Activated CD8-positive, alpha-beta T cell treated with anti-CD3 and anti-CD28 coated beads for 36 hours (primary cell): ENCODE measurements around the gene MAP1LC3B2. TPM values are rescaled to one million over a fixed set of nuclear protein-coding genes. Genes with fewer than 3 reads are reported as not detected.

ENCODE experiments used
- ATAC-seq: fragments of 200-7000 bp; cut with Tn5 transposase; one replicate; pipeline ENCODE4 v1.10.0; 2021; ENCODE audit warnings: mild to moderate bottlenecking, moderate library complexity
- CTCF ChIA-PET: fragments of 350-600 bp; sonication (Branson Sonifier 250); formaldehyde crosslinking; loops from one replicate; lab custom pipeline; 2021; ENCODE audit warnings: antibody characterized with exemption; lab: Charles Lee
- POLR2A ChIA-PET: fragments of 350-600 bp; sonication (Branson Sonifier 250); formaldehyde crosslinking; loops from one replicate; lab custom pipeline; 2021; ENCODE audit warnings: antibody characterized with exemption; lab: Charles Lee
- DNase-seq: peaks from one replicate; pipeline ENCODE4 v3.0.0-alpha.2; 2020
- H3K27ac Mint-ChIP-seq: one replicate; pipeline ENCODE4 v1.8.0; 2021; ENCODE audit warnings: mild to moderate bottlenecking, mixed read lengths
- H3K27me3 Mint-ChIP-seq: one replicate; pipeline ENCODE4 v1.8.0; 2021; ENCODE audit warnings: mixed read lengths
- H3K36me3 Mint-ChIP-seq: one replicate; pipeline ENCODE4 v1.8.0; 2021; ENCODE audit warnings: low read depth, mixed read lengths
- H3K4me1 Mint-ChIP-seq: one replicate; pipeline ENCODE4 v1.8.0; 2021; ENCODE audit warnings: low read depth, mixed read lengths
- H3K4me3 Mint-ChIP-seq: one replicate; pipeline ENCODE4 v1.8.0; 2021; ENCODE audit warnings: mild to moderate bottlenecking, moderate library complexity, mixed read lengths
- H3K9me3 Mint-ChIP-seq: one replicate; pipeline ENCODE4 v1.8.0; 2021; ENCODE audit warnings: mixed read lengths
- CTCF ChIP-seq: fragments of 200-600 bp; IDR thresholded peaks from one replicate; pipeline ENCODE4 v1.8.0; 2022; ENCODE audit warnings: antibody characterized with exemption, mild to moderate bottlenecking
- intact Hi-C: fragments of 100-400 bp; cut with micrococcal nuclease; formaldehyde crosslinking; loops from one replicate; pipeline ENCODE4 v1.10.0; 2022
- total RNA-seq, 2 experiments: library from RNA; stranded (reverse); gene quantifications; one replicate each; pipeline ENCODE4 v1.2.3, GENCODE V29; 2021

The MAP1LC3B2 gene
- total RNA-seq, 2 experiments from 2014 or later, result 1.9 to 3.1 TPM

GRCh38 chr12:116556964-116557698 lies 2.0 kb upstream of the MAP1LC3B2 start:
- ChIA-PET POLR2A (interaction anchor here (0.5 to 1.1 kb wide), 2 partner anchors 33 to 577 kb away, joined by 3 to 5 read pairs; no protein-coding TSS in a partner anchor), CTCF (no interaction called here)
- no peak overlapping the region for H3K27ac Mint-ChIP-seq
- intact Hi-C loops, result no loop called here
- TF ChIP-seq CTCF, result no peak
- H3K9me3 Mint-ChIP-seq, result no peaks in the 10 kb centered on the region
- H3K27me3 Mint-ChIP-seq, result no peaks in the 10 kb centered on the region
- H3K4me1 Mint-ChIP-seq, result peaks cover 33% of the 10 kb centered on the region
- no peak for DNase-seq
- ATAC-seq, result no peak
- H3K4me3 Mint-ChIP-seq, result no peak overlapping the region
- no peaks in the 10 kb centered on the region for H3K36me3 Mint-ChIP-seq

GRCh38 chr12:116558280-116559161 lies 660 bp upstream of the MAP1LC3B2 start:
- H3K36me3 Mint-ChIP-seq, result peaks cover 2% of the 10 kb centered on the region
- intact Hi-C loops, result no loop called here

GRCh38 chr12:116561181-116561821 lies 2.1 kb downstream of the MAP1LC3B2 start:
- H3K4me1 Mint-ChIP-seq, result peaks cover 33% of the 10 kb centered on the region
- ATAC-seq, result no peak
- no peak for TF ChIP-seq CTCF
- H3K36me3 Mint-ChIP-seq, result peaks cover 5% of the 10 kb centered on the region
- H3K9me3 Mint-ChIP-seq, result peaks cover 8% of the 10 kb centered on the region
- H3K4me3 Mint-ChIP-seq, result no peak overlapping the region
- H3K27me3 Mint-ChIP-seq, result no peaks in the 10 kb centered on the region
- POLR2A ChIA-PET, result interaction anchor here (1.0 kb wide), 1 partner anchor 180 kb away, joined by 4 read pairs; no protein-coding TSS in a partner anchor
- no peak overlapping the region for H3K27ac Mint-ChIP-seq
- CTCF ChIA-PET, result no interaction called here
- intact Hi-C loops, result no loop called here
- no peak for DNase-seq

More at GRCh38 chr12:116558280-116559161, 660 bp upstream of the MAP1LC3B2 start:
- ChIA-PET POLR2A (interaction anchor here (0.6 to 2.1 kb wide), 5 partner anchors 8 to 1578 kb away, joined by 3 to 10 read pairs (median 3); no protein-coding TSS in a partner anchor), CTCF (interaction anchor here (0.8 to 1.8 kb wide), 6 partner anchors 9 to 364 kb away, joined by 3 to 6 read pairs (median 4); no protein-coding TSS in a partner anchor)
- Mint-ChIP-seq H3K27ac (peak overlapping the region; percentile 97), H3K4me3 (peak overlapping the region; percentile 67), H3K9me3 (peaks cover 2% of the 10 kb centered on the region), H3K27me3 (no peaks in the 10 kb centered on the region), H3K4me1 (peaks cover 33% of the 10 kb centered on the region)
- no peak for DNase-seq
- no peak for TF ChIP-seq CTCF
- ATAC-seq, result no peak

GRCh38 chr12:116562090-116562489 lies 2.9 kb downstream of the MAP1LC3B2 start:
- ATAC-seq, result no peak
- no peak for DNase-seq
- Mint-ChIP-seq H3K4me1 (peaks cover 28% of the 10 kb centered on the region), H3K27me3 (no peaks in the 10 kb centered on the region), H3K36me3 (peaks cover 5% of the 10 kb centered on the region), H3K9me3 (peaks cover 8% of the 10 kb centered on the region), H3K27ac (no peak overlapping the region), H3K4me3 (no peak overlapping the region)
- no peak for TF ChIP-seq CTCF
- POLR2A ChIA-PET, result interaction anchor here (0.7 kb wide), 1 partner anchor 1828 kb away, joined by 3 read pairs; no protein-coding TSS in a partner anchor
- intact Hi-C loops, result no loop called here
- CTCF ChIA-PET, result no interaction called here
